Measurements from ENCODE around the gene EGLN1. TPM values are rescaled to one million over a fixed set of nuclear protein-coding genes. Genes with fewer than 3 reads are reported as not detected.

Gene EGLN1
- total and polyA plus RNA-seq, 2 of the 8 experiments (the other 6 are each of a cell fraction or from before 2014, with no cell fraction given) = 4.0 to 6.4 TPM

- TF ChIP-seq BACH1 (IDR thresholded peaks at IDR 0.05; ENCODE audit: low read length) (no peak), KDM5A (IDR thresholded peaks at IDR 0.05; ENCODE audit: low read length) (no peak), POU5F1 (IDR thresholded peaks at IDR 0.05; ENCODE audit: low read depth, low read length) (no peak), EGR1 (IDR thresholded peaks at IDR 0.05; ENCODE audit: borderline replicate concordance, low read depth, low read length) (no peak), SP1 (IDR thresholded peaks at IDR 0.05; ENCODE audit: low read depth, low read length) (no peak), RBBP5 (IDR thresholded peaks at IDR 0.05; ENCODE audit: borderline replicate concordance, low read depth, low read length) (no peak), SIX5 (IDR thresholded peaks at IDR 0.05; ENCODE audit: low read depth, low read length) (no peak), CHD1 (IDR thresholded peaks at IDR 0.05; ENCODE audit: low read depth, low read length) (no peak)
Measured at GRCh38 chr1:231354330-231355020, 67.6 kb downstream of the EGLN1 start (continued).

Measured in H1 (cell line).